ENCODE results near the gene TAF8. TPM values are rescaled to one million over a fixed set of nuclear protein-coding genes. Genes with fewer than 3 reads are reported as not detected.
A peak's percentile ranks its signal among the peaks of the same experiment; 100 is the strongest.

TAF8 gene
- total and polyA plus RNA-seq, 10 of the 15 experiments (the other 5 are each of a cell fraction or from before 2014, with no cell fraction given): 11.7 to 30.9 (median 19.9) TPM

DNA sequence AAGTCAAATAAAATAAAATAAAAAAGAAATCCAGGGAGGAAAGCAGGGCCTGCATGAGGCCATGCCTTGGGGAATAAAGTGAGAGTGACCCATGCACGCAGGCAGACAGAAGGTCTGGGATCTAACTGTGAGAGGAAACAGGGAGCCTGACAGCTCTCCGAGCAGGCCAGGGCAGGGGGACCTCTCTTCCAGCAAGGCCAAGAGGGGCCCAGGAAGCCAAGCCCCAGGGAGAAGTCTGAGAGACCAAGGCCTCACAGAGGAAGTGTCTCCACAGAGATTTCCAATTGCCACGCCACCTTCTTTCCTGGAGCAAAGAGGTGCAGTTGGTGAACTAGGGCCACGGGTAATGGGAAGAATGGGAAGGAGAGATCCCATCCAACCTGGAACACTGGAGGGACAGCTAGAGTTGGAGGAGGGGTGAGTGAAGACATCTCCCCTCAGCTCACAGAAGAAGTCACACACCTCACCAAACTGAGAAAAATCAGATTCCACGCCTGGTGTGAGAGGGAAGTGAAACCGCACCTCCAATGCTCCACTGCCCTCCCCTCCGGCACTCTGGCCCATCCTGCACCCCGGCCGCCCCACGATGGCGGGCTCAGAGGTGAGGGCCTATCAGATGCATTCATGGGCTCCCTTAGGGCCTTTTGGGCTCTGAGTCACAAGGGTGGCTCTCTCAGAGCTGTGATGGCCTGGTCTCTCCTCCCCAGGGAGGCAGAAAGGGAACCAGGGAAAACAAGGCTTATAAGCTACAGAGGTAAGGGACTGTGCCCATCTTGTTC lies 25.1 kb upstream of the TAF8 start (continued):
- TF ChIP-seq, protein P1, sequence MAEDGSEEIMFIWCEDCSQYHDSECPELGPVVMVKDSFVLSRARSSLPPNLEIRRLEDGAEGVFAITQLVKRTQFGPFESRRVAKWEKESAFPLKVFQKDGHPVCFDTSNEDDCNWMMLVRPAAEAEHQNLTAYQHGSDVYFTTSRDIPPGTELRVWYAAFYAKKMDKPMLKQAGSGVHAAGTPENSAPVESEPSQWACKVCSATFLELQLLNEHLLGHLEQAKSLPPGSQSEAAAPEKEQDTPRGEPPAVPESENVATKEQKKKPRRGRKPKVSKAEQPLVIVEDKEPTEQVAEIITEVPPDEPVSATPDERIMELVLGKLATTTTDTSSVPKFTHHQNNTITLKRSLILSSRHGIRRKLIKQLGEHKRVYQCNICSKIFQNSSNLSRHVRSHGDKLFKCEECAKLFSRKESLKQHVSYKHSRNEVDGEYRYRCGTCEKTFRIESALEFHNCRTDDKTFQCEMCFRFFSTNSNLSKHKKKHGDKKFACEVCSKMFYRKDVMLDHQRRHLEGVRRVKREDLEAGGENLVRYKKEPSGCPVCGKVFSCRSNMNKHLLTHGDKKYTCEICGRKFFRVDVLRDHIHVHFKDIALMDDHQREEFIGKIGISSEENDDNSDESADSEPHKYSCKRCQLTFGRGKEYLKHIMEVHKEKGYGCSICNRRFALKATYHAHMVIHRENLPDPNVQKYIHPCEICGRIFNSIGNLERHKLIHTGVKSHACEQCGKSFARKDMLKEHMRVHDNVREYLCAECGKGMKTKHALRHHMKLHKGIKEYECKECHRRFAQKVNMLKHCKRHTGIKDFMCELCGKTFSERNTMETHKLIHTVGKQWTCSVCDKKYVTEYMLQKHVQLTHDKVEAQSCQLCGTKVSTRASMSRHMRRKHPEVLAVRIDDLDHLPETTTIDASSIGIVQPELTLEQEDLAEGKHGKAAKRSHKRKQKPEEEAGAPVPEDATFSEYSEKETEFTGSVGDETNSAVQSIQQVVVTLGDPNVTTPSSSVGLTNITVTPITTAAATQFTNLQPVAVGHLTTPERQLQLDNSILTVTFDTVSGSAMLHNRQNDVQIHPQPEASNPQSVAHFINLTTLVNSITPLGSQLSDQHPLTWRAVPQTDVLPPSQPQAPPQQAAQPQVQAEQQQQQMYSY (CRISPR knock-in tag; IDR thresholded peaks at IDR 0.05): no peak
- TF ChIP-seq, protein P2, sequence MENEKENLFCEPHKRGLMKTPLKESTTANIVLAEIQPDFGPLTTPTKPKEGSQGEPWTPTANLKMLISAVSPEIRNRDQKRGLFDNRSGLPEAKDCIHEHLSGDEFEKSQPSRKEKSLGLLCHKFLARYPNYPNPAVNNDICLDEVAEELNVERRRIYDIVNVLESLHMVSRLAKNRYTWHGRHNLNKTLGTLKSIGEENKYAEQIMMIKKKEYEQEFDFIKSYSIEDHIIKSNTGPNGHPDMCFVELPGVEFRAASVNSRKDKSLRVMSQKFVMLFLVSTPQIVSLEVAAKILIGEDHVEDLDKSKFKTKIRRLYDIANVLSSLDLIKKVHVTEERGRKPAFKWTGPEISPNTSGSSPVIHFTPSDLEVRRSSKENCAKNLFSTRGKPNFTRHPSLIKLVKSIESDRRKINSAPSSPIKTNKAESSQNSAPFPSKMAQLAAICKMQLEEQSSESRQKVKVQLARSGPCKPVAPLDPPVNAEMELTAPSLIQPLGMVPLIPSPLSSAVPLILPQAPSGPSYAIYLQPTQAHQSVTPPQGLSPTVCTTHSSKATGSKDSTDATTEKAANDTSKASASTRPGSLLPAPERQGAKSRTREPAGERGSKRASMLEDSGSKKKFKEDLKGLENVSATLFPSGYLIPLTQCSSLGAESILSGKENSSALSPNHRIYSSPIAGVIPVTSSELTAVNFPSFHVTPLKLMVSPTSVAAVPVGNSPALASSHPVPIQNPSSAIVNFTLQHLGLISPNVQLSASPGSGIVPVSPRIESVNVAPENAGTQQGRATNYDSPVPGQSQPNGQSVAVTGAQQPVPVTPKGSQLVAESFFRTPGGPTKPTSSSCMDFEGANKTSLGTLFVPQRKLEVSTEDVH (IDR thresholded peaks at IDR 0.05; ENCODE audit: low read depth, partially characterized antibody): no peak
- TF ChIP-seq NFIC (IDR thresholded peaks at IDR 0.05; ENCODE audit: low read depth, low read length) (0 out of 2 replicates have a peak, but pooled peaks have one; percentile 22), HDGF (IDR thresholded peaks at IDR 0.05) (peak; percentile 59; the same call in 1 of the 2 replicates), ZNF24 (IDR thresholded peaks at IDR 0.05) (no peak), POLR2AphosphoS2 (IDR thresholded peaks at IDR 0.05; ENCODE audit: low read depth, low read length) (no peak), CHD4 (IDR thresholded peaks at IDR 0.05) (no peak), BCL11A (IDR thresholded peaks at IDR 0.05; ENCODE audit: low read depth, low read length) (no peak), TCF7 (IDR thresholded peaks at IDR 0.05; ENCODE audit: borderline replicate concordance) (no peak), ETV6 (conservative IDR thresholded peaks at IDR 0.05 in 1 of 2, IDR thresholded peaks at IDR 0.05 in 1 of 2; ENCODE audit: borderline replicate concordance in 1 of 2, low read depth in 1 of 2) (0 out of 4 replicates have a peak, but pooled peaks of 1 of the 2 experiments have one; percentile 44), FOS (IDR thresholded peaks at IDR 0.05; ENCODE audit: borderline replicate concordance, extremely low read depth, insufficient read length) (no peak)
- TF ChIP-seq, protein P3, sequence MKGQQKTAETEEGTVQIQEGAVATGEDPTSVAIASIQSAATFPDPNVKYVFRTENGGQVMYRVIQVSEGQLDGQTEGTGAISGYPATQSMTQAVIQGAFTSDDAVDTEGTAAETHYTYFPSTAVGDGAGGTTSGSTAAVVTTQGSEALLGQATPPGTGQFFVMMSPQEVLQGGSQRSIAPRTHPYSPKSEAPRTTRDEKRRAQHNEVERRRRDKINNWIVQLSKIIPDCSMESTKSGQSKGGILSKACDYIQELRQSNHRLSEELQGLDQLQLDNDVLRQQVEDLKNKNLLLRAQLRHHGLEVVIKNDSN (IDR thresholded peaks at IDR 0.05; ENCODE audit: borderline replicate concordance, extremely low read length, insufficient read depth, low read depth, low read length): no peak
- TF ChIP-seq, protein P4, sequence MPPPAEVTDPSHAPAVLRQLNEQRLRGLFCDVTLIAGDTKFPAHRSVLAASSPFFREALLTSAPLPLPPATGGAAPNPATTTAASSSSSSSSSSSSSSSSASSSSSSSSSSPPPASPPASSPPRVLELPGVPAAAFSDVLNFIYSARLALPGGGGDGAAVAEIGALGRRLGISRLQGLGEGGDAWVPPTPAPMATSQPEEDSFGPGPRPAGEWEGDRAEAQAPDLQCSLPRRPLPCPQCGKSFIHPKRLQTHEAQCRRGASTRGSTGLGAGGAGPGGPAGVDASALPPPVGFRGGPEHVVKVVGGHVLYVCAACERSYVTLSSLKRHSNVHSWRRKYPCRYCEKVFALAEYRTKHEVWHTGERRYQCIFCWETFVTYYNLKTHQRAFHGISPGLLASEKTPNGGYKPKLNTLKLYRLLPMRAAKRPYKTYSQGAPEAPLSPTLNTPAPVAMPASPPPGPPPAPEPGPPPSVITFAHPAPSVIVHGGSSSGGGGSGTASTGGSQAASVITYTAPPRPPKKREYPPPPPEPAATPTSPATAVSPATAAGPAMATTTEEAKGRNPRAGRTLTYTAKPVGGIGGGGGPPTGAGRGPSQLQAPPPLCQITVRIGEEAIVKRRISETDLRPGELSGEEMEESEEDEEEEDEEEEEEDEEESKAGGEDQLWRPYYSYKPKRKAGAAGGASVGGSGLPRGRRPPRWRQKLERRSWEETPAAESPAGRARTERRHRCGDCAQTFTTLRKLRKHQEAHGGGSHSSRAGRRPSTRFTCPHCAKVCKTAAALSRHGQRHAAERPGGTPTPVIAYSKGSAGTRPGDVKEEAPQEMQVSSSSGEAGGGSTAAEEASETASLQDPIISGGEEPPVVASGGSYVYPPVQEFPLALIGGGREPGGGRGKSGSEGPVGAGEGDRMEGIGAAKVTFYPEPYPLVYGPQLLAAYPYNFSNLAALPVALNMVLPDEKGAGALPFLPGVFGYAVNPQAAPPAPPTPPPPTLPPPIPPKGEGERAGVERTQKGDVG (CRISPR knock-in tag; IDR thresholded peaks at IDR 0.05): no peak
- TF ChIP-seq, protein P5, sequence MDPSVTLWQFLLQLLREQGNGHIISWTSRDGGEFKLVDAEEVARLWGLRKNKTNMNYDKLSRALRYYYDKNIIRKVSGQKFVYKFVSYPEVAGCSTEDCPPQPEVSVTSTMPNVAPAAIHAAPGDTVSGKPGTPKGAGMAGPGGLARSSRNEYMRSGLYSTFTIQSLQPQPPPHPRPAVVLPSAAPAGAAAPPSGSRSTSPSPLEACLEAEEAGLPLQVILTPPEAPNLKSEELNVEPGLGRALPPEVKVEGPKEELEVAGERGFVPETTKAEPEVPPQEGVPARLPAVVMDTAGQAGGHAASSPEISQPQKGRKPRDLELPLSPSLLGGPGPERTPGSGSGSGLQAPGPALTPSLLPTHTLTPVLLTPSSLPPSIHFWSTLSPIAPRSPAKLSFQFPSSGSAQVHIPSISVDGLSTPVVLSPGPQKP (IDR thresholded peaks at IDR 0.05; ENCODE audit: low read depth, low read length): no peak
- TF ChIP-seq, protein P6, sequence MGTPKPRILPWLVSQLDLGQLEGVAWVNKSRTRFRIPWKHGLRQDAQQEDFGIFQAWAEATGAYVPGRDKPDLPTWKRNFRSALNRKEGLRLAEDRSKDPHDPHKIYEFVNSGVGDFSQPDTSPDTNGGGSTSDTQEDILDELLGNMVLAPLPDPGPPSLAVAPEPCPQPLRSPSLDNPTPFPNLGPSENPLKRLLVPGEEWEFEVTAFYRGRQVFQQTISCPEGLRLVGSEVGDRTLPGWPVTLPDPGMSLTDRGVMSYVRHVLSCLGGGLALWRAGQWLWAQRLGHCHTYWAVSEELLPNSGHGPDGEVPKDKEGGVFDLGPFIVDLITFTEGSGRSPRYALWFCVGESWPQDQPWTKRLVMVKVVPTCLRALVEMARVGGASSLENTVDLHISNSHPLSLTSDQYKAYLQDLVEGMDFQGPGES (IDR thresholded peaks at IDR 0.05): no peak

Measured in GM12878 (cell line).